HCT116 (cell line): ENCODE results near the gene TWNK. TPM values are rescaled to one million over a fixed set of nuclear protein-coding genes. Genes with fewer than 3 reads are reported as not detected.

Experiments
- ATAC-seq: fragments of 200-7000 bp; cut with Tn5 transposase; 2 replicates; pipeline ENCODE4 v1.9.1; 2020; ENCODE audit warnings: mild to moderate bottlenecking, moderate library complexity
- BruUV-seq: library from RNA; stranded (reverse); fragments of 400-500 nt; replicated peaks from 2 replicates; lab custom pipeline; 2021; lab: Mats Ljungman, UMichigan
- CTCF ChIA-PET: fragments of 300-600 bp; sonication (Branson Sonifier 250); formaldehyde crosslinking; loops from one replicate; lab custom pipeline; 2021; ENCODE audit warnings: antibody characterized with exemption; lab: Charles Lee
- POLR2A ChIA-PET: fragments of 300-600, 350-600 bp; sonication (Branson Sonifier 250); formaldehyde crosslinking; loops from one replicate; lab custom pipeline; 2021; ENCODE audit warnings: antibody characterized with exemption; lab: Charles Lee
- RAD21 ChIA-PET, 2 experiments: fragments of 300-600 bp; sonication (Branson Sonifier 250); formaldehyde crosslinking; loops; one replicate each; lab custom pipeline; 2023; ENCODE audit warnings: low total read pairs in 2 of 2; ENCODE audit not compliant: uncharacterized antibody in 2 of 2, unreplicated experiment in 2 of 2, low non-redundant PET in 1 of 2; lab: Charles Lee
- DNase-seq: peaks from one replicate; pipeline ENCODE4 v3.0.0-alpha.2; 2010; ENCODE audit warnings: low read depth, low spot score
- H2AFZ ChIP-seq: fragments of 200-600 bp; shearing (Covaris generic), sonication (generic); 2 replicates; pipeline ENCODE4 v1.6.1; 2017; ENCODE audit warnings: low read depth, mixed run types, mixed read lengths, antibody characterized with exemption, low read length; ENCODE audit not compliant: poor library complexity, severe bottlenecking
- H3K27ac ChIP-seq: 2 replicates; pipeline ENCODE4 v1.5.1; 2012; ENCODE audit warnings: low read depth, low read length
- H3K27me3 ChIP-seq: fragments of 200-600 bp; sonication (generic); 2 replicates; pipeline ENCODE4 v1.6.1; 2016; ENCODE audit warnings: mixed run types, low read length, mixed read lengths; ENCODE audit not compliant: insufficient read depth
- H3K36me3 ChIP-seq, 2 experiments: fragments of 200-500 bp in 1 of 2; fragments of 200-600 bp in 1 of 2; sonication (Bioruptor generic) in 1 of 2; sonication (generic) in 1 of 2; 2 replicates each; pipeline versions ENCODE4 v1.5.1 to v1.6.1; 2014 to 2016; ENCODE audit warnings: low read length in 2 of 2, inconsistent platforms in 1 of 2, mixed read lengths in 1 of 2, mixed run types in 1 of 2; ENCODE audit not compliant: insufficient read depth in 2 of 2, control insufficient read depth in 1 of 2
- H3K4me1 ChIP-seq, 2 experiments: fragments of 200-600 bp in 1 of 2; sonication (generic) in 1 of 2; 2 replicates each; pipeline versions ENCODE4 v1.5.1 to v1.6.1; 2012 to 2017; ENCODE audit warnings: low read length in 2 of 2, inconsistent platforms in 1 of 2, mild to moderate bottlenecking in 1 of 2, mixed read lengths in 1 of 2, mixed run types in 1 of 2, moderate library complexity in 1 of 2; ENCODE audit not compliant: insufficient read depth in 2 of 2, control insufficient read depth in 1 of 2
- H3K4me2 ChIP-seq: fragments of 200-600 bp; sonication (generic); 2 replicates; pipeline ENCODE4 v1.6.1; 2017; ENCODE audit warnings: mixed run types, low read length, mixed read lengths
- H3K4me3 ChIP-seq, 2 experiments: fragments of 200-600 bp in 1 of 2; sonication (generic) in 1 of 2; replicated peaks in 1 of 2; 2 replicates each; pipeline ENCODE4 v1.5.1; 2011 to 2016; ENCODE audit warnings: low read length in 2 of 2, control low read depth in 1 of 2, low read depth in 1 of 2, mild to moderate bottlenecking in 1 of 2, mixed read lengths in 1 of 2, mixed run types in 1 of 2
- H3K79me2 ChIP-seq: fragments of 200-600 bp; sonication (generic); 2 replicates; pipeline ENCODE4 v1.6.1; 2017; ENCODE audit warnings: mild to moderate bottlenecking, mixed run types, low read length, moderate library complexity, mixed read lengths; ENCODE audit not compliant: insufficient read depth
- H3K9ac ChIP-seq: fragments of 200-600 bp; sonication (generic); 2 replicates; pipeline ENCODE4 v1.6.1; 2016; ENCODE audit warnings: low read length, mixed read lengths
- H3K9me2 ChIP-seq: fragments of 200-600 bp; sonication (generic), shearing (Covaris generic); 2 replicates; pipeline ENCODE4 v1.6.1; 2017; ENCODE audit warnings: mixed run types, mild to moderate bottlenecking, moderate library complexity; ENCODE audit not compliant: insufficient read depth
- H3K9me3 ChIP-seq, 2 experiments: fragments of 200-500 bp in 1 of 2; fragments of 200-600 bp in 1 of 2; sonication (Bioruptor generic) in 1 of 2; sonication (generic) in 1 of 2; 2 replicates each; pipeline ENCODE4 v1.6.1; 2014 to 2017; ENCODE audit warnings: low read length in 2 of 2, mixed read lengths in 2 of 2, inconsistent platforms in 1 of 2, low read depth in 1 of 2, mild to moderate bottlenecking in 1 of 2, mixed run types in 1 of 2, moderate library complexity in 1 of 2; ENCODE audit not compliant: control insufficient read depth in 1 of 2, insufficient read depth in 1 of 2
- H4K20me1 ChIP-seq: fragments of 200-600 bp; sonication (generic), shearing (Covaris generic); 2 replicates; pipeline ENCODE4 v1.6.1; 2017; ENCODE audit warnings: mixed run types, mild to moderate bottlenecking, moderate library complexity; ENCODE audit not compliant: insufficient read depth
- CEBPB ChIP-seq: IDR thresholded peaks from 2 replicates; pipeline ENCODE4 v1.6.1; 2012; ENCODE audit warnings: low read depth
- EGR1 ChIP-seq: IDR thresholded peaks from 2 replicates; pipeline ENCODE4 v1.6.1; 2012; ENCODE audit warnings: low read depth
- EZH2phosphoT487 ChIP-seq: fragments of 200-600 bp; IDR thresholded peaks from 2 replicates; pipeline ENCODE4 v1.6.1; 2018; ENCODE audit warnings: antibody characterized with exemption, borderline replicate concordance
- JUND ChIP-seq: IDR thresholded peaks from 2 replicates; pipeline ENCODE4 v1.6.1; 2012
- POLR2A ChIP-seq: IDR thresholded peaks from 2 replicates; pipeline ENCODE4 v1.7.0; 2011; ENCODE audit warnings: borderline replicate concordance; ENCODE audit not compliant: insufficient read depth, insufficient read length; ENCODE audit errors: extremely low read depth
- POLR2AphosphoS5 ChIP-seq: IDR thresholded peaks from 2 replicates; pipeline ENCODE4 v1.6.1; 2011; ENCODE audit warnings: mild to moderate bottlenecking, low read depth, low read length, moderate library complexity
- SIN3A ChIP-seq: IDR thresholded peaks from 2 replicates; pipeline ENCODE4 v1.6.1; 2012; ENCODE audit warnings: low read depth
- SP1 ChIP-seq: IDR thresholded peaks from 2 replicates; pipeline ENCODE4 v1.6.1; 2012; ENCODE audit warnings: low read depth
- SRF ChIP-seq: IDR thresholded peaks from 2 replicates; pipeline ENCODE4 v1.6.1; 2012; ENCODE audit warnings: low read depth
- ZNF274 ChIP-seq: fragments of 200-500 bp; sonication (Bioruptor generic); IDR thresholded peaks from 2 replicates; pipeline ENCODE4 v1.6.1; 2014; ENCODE audit warnings: mild to moderate bottlenecking, low read depth, low read length, inconsistent platforms
- intact Hi-C: fragments of 100-400 bp; cut with micrococcal nuclease; formaldehyde crosslinking; loops from 2 replicates; pipeline ENCODE4 v1.10.0; 2022
- total RNA-seq: library from RNA; stranded (reverse); gene quantifications from one replicate; pipeline ENCODE4 v1.2.1, GENCODE V29; 2021; ENCODE audit not compliant: unreplicated experiment
- TF ChIP-seq, protein P1 (sequence below), 3 experiments: fragments of 200-600 bp in 1 of 3; sonication (generic) in 1 of 3; IDR thresholded peaks in 2 of 3; conservative IDR thresholded peaks in 1 of 3; 2 replicates each; pipeline ENCODE4 v1.5.1; 2012 to 2017; ENCODE audit warnings: low read depth in 2 of 3, low read length in 2 of 3, antibody characterized with exemption in 1 of 3, borderline replicate concordance in 1 of 3, control low read depth in 1 of 3, mild to moderate bottlenecking in 1 of 3, mixed read lengths in 1 of 3, mixed run types in 1 of 3, moderate library complexity in 1 of 3; ENCODE audit not compliant: insufficient read depth in 1 of 3
- TF ChIP-seq, protein P2 (sequence below): IDR thresholded peaks from 2 replicates; pipeline ENCODE4 v1.6.1; 2012
- TF ChIP-seq, protein P3 (sequence below): IDR thresholded peaks from 2 replicates; pipeline ENCODE4 v1.6.1; 2012
- TF ChIP-seq, protein P4 (sequence below): IDR thresholded peaks from 2 replicates; pipeline ENCODE4 v1.6.1; 2012; ENCODE audit warnings: low read depth
- TF ChIP-seq, protein P5 (sequence below): IDR thresholded peaks from 2 replicates; pipeline ENCODE4 v1.6.1; 2011; ENCODE audit warnings: mild to moderate bottlenecking, low read length, moderate library complexity; ENCODE audit not compliant: insufficient replicate concordance; ENCODE audit errors: extremely low read depth

TWNK gene
- total RNA-seq, 1 experiment from 2014 or later: 42.1 TPM

DNA sequence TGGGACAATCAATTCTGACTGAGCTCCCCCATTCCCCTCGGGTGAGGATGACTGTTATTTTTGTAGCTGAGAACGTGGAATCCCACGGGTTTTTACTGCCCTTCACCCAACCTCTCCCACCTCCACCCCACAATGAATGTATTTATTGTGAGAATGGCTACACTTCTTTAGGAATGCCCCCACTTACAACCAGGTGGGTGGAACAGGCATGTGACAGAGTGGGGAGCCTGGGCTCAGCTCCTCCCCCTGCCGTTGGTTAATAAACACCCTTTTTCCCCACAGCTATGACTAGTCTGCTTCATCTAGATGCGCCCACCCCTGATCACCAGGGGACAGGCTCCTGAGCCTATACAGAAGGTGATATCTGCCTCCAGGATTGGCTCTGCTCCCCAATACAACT lies 2.0 kb upstream of the TWNK start:
- Histone ChIP-seq H3K36me3 (peaks cover 20 to 22% of the 10 kb centered on the region in 2 experiments; a peak in 3 of 4 replicates), H3K4me1 (peaks cover 10 to 28% of the 10 kb centered on the region in 2 experiments; a peak in 3 of 4 replicates)
- TF ChIP-seq, protein P1, sequence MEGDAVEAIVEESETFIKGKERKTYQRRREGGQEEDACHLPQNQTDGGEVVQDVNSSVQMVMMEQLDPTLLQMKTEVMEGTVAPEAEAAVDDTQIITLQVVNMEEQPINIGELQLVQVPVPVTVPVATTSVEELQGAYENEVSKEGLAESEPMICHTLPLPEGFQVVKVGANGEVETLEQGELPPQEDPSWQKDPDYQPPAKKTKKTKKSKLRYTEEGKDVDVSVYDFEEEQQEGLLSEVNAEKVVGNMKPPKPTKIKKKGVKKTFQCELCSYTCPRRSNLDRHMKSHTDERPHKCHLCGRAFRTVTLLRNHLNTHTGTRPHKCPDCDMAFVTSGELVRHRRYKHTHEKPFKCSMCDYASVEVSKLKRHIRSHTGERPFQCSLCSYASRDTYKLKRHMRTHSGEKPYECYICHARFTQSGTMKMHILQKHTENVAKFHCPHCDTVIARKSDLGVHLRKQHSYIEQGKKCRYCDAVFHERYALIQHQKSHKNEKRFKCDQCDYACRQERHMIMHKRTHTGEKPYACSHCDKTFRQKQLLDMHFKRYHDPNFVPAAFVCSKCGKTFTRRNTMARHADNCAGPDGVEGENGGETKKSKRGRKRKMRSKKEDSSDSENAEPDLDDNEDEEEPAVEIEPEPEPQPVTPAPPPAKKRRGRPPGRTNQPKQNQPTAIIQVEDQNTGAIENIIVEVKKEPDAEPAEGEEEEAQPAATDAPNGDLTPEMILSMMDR (IDR thresholded peaks at IDR 0.05 in 2 of 3, conservative IDR thresholded peaks at IDR 0.05 in 1 of 3; ENCODE audit: borderline replicate concordance in 1 of 3, insufficient read depth in 1 of 3, low read depth in 2 of 3, low read length in 2 of 3): no peak
- no peak for TF ChIP-seq POLR2A
- TF ChIP-seq SIN3A: no peak
- TF ChIP-seq JUND: no peak
- TF ChIP-seq, protein P2, sequence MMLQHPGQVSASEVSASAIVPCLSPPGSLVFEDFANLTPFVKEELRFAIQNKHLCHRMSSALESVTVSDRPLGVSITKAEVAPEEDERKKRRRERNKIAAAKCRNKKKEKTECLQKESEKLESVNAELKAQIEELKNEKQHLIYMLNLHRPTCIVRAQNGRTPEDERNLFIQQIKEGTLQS: no peak
- no peak for TF ChIP-seq SP1
- TF ChIP-seq, protein P3, sequence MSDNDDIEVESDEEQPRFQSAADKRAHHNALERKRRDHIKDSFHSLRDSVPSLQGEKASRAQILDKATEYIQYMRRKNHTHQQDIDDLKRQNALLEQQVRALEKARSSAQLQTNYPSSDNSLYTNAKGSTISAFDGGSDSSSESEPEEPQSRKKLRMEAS: no peak
- TF ChIP-seq EGR1: no peak
- no peak for TF ChIP-seq SRF
- TF ChIP-seq ZNF274: no peak
- TF ChIP-seq, protein P4, sequence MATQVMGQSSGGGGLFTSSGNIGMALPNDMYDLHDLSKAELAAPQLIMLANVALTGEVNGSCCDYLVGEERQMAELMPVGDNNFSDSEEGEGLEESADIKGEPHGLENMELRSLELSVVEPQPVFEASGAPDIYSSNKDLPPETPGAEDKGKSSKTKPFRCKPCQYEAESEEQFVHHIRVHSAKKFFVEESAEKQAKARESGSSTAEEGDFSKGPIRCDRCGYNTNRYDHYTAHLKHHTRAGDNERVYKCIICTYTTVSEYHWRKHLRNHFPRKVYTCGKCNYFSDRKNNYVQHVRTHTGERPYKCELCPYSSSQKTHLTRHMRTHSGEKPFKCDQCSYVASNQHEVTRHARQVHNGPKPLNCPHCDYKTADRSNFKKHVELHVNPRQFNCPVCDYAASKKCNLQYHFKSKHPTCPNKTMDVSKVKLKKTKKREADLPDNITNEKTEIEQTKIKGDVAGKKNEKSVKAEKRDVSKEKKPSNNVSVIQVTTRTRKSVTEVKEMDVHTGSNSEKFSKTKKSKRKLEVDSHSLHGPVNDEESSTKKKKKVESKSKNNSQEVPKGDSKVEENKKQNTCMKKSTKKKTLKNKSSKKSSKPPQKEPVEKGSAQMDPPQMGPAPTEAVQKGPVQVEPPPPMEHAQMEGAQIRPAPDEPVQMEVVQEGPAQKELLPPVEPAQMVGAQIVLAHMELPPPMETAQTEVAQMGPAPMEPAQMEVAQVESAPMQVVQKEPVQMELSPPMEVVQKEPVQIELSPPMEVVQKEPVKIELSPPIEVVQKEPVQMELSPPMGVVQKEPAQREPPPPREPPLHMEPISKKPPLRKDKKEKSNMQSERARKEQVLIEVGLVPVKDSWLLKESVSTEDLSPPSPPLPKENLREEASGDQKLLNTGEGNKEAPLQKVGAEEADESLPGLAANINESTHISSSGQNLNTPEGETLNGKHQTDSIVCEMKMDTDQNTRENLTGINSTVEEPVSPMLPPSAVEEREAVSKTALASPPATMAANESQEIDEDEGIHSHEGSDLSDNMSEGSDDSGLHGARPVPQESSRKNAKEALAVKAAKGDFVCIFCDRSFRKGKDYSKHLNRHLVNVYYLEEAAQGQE: no peak
- no peak for TF ChIP-seq CEBPB
- TF ChIP-seq, protein P5, sequence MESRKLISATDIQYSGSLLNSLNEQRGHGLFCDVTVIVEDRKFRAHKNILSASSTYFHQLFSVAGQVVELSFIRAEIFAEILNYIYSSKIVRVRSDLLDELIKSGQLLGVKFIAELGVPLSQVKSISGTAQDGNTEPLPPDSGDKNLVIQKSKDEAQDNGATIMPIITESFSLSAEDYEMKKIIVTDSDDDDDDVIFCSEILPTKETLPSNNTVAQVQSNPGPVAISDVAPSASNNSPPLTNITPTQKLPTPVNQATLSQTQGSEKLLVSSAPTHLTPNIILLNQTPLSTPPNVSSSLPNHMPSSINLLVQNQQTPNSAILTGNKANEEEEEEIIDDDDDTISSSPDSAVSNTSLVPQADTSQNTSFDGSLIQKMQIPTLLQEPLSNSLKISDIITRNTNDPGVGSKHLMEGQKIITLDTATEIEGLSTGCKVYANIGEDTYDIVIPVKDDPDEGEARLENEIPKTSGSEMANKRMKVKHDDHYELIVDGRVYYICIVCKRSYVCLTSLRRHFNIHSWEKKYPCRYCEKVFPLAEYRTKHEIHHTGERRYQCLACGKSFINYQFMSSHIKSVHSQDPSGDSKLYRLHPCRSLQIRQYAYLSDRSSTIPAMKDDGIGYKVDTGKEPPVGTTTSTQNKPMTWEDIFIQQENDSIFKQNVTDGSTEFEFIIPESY: no peak
- TF ChIP-seq POLR2AphosphoS5: no peak; the same call in 1 of the 2 replicates
- TF ChIP-seq EZH2phosphoT487: no peak
- TF ChIP-seq, all 23 proteins: peak for 0
- no peak overlapping the region for H3K4me3 ChIP-seq
- H3K27me3 ChIP-seq: no peaks in the 10 kb centered on the region
- ChIA-PET CTCF (interaction anchor here (0.6 kb wide), 1 partner anchor 9 kb away, joined by 3 read pairs; no protein-coding TSS in a partner anchor), RAD21 (interaction anchor here in 1 of 2 experiments (0.6 kb wide), 1 partner anchor 13 kb away, joined by 3 read pairs; no protein-coding TSS in a partner anchor), POLR2A (no interaction called here)
- no peaks in the 10 kb centered on the region for H3K9me2 ChIP-seq
- no peak overlapping the region for H3K9ac ChIP-seq
- H4K20me1 ChIP-seq: no peaks in the 10 kb centered on the region; the same call in 1 of the 2 replicates
- intact Hi-C loops: no loop called here
- DNase-seq (no peak), ATAC-seq (no peak)
- H3K4me2 ChIP-seq: no peak overlapping the region
- H3K79me2 ChIP-seq: peaks cover 50% of the 10 kb centered on the region
- BruUV-seq: no TSS peak
- no peak overlapping the region for H2AFZ ChIP-seq
- H3K9me3 ChIP-seq: no peaks in the 10 kb centered on the region
- no peak overlapping the region for H3K27ac ChIP-seq
